ENCODE measurements around the gene BRSK2.

BRSK2 gene

DNA sequence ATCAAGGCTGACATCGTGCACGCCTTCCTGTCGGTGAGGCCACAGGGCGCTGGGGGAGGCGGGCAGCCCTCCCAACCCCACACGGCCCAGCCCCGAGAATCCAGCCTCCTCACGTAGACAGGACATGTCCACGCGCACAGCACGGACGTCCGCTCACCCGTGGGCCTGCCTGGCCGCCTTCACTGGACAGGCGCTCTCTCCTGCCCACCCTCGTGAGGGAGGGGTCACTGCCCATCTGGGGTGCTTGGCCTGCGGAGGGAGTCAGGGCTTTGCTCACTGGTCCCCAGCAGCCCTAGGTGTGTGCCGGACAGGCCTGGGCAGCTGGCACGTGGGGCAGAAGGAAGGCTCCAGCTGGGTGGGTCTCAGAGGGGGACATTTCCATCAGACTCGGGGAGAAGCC is 64.8 kb downstream of the BRSK2 start:
- no peak for DNase-seq (ENCODE audit: low read depth)

DNA sequence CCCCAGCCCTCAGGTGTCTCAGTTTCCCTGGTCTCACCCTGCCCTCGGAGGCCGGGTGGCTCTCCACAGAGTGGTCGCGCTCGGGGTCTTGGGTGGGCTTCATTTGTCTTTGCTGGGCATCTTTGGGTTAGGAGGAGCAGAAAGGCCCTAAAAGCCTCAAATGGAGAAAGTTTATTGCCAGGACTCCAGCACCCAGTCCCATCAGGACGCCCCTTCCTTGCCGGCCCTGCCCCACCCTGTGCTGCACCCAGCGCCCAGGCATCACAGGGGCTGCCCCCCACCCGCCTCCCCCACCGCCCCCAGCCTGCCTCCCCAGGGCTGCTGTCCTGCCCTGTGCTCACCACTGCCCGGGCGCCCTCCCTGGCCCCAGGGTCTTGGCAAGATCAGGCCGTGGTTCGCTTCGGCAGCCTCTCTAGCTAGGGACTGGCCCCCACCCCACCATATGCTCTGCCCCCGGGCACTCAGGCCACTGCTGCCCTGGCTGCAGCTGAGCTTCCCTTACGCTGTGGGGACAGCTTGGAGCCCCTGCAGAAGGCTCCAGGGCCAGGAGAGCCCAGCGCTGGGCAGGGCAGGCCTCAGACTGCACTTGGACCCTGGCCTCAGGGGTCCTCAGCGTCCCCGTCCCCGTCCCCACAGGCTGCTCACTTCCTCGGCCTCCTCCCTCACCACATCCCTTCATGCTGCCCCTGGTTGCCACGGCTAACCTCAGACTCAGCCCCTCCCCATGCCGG is 65.5 kb downstream of the BRSK2 start:
- DNase-seq (ENCODE audit: low read depth) = no peak

DNA sequence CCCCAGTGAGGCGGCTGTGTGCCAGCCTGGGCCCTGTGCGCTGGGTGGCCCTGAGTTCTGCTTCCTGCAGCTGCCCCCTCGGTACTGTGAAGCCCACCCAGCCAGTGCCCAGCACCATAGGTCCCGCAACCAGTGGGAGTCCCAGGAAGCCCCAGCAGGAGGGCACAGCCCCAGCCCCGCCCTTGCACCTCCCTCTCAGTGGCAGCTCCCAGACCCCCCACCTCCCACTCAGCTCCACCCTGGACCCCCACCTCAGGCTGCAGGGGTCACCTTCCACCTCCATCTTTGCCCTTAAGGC is 66.0 kb downstream of the BRSK2 start:
- no peak for DNase-seq (ENCODE audit: low read depth)

DNA sequence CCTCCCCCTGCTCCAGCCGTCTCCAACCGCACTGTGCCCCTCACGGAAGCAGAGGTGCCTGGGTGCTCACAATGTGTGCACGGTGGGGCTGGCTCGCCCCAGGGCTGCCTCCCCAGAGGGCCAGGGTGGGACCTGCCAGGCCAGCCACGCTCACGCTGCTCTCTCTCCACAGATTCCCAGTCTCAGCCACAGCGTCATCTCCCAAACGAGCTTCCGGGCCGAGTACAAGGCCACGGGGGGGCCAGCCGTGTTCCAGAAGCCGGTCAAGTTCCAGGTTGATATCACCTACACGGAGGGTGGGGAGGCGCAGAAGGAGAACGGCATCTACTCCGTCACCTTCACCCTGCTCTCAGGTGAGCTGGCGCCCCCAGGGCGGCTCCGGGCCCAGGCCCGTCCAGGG is 66.4 kb downstream of the BRSK2 start:
- DNase-seq (ENCODE audit: low read depth) = no peak

DNA sequence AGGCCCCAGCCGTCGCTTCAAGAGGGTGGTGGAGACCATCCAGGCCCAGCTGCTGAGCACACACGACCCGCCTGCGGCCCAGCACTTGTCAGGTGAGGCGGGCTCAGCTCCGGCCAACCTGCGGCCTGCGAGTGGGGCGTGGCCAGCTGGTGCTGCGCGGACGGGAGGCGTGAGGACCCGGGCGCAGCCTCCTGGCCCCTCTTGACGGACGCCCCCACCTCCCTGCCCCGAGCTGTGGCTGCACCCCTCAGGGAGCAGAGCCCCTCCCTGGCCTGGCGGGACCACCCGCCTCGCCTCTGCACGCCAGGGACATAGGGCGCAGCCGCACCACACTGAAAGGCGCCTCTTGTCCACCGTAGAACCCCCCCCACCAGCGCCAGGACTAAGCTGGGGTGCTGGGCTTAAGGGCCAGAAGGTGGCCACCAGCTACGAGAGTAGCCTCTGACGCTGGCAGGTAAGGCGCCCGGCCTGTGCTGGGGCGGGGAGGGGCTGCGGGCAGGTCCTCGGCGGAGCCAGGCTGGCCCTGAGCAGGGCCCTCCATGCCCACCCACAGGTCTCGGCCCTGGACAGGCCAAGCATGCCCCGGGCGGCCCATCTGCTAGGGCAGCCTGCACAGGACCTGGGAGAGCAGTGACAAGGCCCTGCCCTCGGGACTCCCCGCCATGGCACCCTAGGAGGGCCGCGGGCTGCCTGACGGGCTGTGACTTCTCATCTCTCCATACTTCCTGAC is 67.0 kb downstream of the BRSK2 start:
- DNase-seq (ENCODE audit: low read depth) = no peak

DNA sequence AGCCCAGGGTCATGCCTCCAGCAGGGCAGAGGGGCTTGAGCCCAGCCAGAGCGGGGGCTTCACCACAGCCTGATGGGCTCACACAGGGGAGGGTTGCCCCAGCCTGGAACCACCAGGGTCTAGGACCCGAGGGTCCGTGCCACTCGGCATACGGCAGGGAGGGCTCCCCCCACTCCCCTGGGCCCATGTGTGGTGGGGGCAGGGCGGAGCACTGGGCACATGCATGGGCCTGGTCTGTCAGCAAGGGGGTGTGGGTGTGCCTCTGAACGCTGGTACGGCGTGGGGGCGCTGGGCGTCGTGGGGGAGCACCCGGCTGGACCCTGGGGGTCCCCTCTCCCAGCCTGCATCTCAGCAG is 67.6 kb downstream of the BRSK2 start:
- no peak for DNase-seq (ENCODE audit: low read depth)

DNA sequence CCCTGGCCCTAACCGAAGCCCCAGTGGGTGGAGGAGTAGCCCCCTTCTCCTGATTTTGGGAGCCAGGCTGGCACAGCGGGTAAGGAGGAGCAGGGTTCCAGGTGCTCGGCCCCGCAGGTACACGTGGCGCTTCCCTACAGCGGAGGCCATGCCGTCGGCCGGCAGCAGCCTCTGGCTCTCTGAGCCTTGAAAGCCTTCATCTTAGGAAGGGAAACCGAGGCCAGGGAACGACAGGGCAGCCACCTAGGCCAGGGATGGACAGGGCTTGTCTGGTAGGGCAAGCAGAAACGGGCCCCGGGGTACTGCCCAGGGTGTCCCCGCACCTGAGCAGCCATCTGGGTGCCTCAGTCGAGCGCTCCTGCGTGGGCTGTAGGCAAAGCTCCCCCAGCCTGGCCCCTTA is 68.1 kb downstream of the BRSK2 start:
- no peak for DNase-seq (ENCODE audit: low read depth)

DNA sequence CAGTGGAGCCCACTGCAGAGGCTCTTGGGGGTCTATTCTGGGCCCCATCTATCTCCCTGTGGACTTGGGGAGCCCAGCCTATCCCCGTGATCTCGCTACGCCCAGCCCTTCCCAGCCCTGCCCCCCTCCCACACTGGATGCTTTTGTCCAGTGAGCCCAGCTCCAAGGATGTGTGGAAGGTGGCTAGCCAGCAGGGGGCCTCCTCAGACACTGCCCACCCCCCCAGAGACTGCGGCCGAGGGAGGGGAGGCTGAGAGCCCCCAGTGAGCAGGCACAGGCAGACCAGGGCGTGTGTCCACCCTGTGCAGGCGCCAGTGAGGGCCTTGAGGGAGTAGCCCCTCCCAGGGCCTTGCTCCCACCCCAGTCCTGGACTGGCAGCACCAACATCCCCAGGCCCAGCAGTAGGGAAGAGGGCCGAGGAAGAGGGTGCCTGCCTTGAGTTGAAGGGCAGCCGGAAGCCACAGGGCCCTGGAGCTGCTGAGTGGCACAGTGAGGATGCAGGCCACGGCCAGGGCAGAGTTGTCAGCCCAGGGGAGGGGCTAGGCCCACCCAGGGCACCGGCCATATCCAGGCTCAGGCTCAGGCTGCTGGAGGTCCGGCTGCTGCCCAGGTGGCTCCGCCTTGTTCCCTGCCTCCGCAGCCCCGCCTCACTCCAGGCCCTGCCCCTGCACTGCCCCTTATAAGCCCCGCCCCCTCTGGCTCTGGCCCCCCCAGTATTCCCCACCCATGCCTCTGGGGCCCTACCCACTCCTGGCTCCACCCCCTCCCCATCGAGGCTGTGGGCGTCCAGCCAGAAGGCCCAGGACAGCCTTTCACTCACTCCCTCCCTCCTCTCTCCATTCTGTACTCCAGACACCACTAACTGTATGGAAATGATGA is 68.8 kb downstream of the BRSK2 start:
- DNase-seq (ENCODE audit: low read depth) = no peak

DNA sequence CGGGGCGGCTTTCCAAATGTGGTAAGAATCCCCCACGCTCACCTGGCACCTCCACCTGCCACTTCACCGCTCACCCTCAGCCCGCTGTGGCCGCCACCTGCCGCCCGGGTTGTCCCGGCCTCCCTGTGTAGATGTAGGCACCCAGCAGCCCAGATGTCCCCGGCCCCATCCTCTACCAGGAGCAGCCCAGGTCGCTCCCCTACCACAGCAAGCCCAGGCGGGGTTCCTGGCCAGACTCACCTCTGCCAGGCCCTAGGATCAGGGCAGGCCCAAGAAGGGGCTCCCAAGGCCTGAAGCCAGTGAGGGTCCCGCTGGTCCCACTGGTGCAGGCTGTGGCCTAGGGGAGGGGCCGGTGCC is 69.5 kb downstream of the BRSK2 start:
- no peak for DNase-seq (ENCODE audit: low read depth)

DNA sequence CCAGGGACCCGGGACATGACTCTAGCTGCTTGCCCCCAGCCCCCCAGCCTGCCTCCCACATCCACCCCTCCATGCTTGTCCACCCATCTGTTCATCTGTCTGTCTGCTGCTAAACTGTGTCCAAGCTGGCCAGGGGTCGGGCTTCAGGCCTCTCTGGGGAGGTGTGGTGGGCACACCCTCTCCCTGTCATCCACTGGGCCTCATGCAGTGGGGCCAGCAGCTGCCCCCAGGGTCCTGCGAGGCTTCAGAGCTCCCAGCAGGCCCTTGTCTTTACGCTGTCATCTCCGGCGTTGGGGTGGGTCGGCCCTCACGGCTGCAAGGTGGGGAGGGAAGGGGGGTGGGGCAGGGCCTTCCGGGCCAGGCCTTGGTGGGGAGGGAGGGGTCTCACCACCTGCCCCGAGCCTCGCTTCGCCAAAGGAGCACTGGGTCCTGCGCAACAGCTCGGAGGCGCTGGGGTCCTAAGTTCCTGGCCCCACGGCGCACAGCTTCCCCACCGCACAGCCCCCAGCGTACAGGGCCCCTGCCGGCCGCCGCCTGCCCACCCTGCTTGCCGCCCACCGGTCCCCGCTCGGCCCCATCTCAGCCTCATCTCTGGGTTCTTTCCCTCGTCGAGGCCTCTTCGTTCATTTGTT is 70.1 kb downstream of the BRSK2 start:
- no peak for DNase-seq (ENCODE audit: low read depth)

DNA sequence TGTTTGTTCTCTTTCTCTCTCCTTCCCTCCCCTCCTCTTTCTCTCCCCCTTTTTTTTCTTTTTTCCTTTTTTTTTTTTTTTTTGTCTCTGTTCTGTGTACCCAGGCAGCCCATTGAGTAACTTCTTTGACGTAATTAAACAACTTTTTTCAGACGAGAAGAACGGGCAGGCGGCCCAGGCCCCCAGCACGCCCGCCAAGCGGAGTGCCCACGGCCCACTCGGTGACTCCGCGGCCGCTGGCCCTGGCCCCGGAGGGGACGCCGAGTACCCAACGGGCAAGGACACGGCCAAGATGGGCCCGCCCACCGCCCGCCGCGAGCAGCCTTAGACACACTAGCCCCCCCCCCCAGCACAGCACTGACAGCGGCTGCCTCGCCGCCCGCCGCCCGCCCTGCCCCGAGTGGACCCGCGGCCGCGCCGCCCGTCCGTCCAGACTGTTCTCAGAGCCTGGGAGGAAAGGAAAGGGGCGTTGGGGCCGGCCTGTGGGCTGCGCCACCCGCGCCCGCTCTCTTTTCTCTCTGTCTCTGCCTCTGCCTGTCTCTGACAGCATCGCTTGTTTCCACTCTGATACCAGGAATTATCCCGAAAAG is 70.8 kb downstream of the BRSK2 start:
- DNase-seq (ENCODE audit: low read depth) = no peak

DNA sequence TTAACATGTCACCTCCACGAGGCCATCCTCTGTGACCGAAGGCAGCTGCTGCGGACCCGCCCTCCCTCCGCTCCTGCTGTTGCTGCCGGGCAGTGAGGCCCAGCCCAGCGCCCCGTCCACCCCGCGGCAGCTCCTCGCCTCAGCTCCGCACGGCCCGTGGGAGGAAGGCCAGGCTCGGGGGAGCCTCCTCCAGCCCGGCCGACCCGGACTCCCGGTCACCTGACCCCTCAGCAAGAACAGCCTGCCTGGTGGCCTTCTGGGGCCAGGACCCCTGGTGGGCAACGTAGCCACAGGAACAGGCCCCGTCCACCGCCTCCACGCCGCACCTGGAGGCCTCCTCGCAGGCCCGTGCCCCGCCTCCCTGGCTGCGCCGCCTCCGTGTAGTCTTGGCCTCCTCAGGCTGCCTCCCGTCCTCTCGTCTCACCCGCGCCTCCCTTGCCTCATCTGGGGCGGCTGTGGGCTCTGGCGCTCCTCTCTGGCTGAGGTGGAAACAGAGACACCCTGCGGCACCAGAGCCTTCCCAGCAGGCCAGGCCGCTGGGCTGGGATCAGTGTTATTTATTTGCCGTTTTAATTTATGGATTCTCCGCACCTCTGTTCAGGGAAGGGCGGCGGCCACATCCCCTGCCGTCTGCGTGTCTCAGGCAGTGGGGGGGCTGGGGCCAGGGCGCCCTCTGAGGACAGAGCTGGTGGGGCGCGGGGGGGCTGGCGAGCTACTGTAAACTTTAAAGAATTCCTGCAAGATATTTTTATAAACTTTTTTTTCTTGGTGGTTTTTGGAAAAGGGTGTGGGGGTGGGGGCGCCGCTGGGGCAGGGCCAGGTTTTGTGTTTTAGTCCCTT is 71.5 kb downstream of the BRSK2 start:
- no peak for DNase-seq (ENCODE audit: low read depth)

DNA sequence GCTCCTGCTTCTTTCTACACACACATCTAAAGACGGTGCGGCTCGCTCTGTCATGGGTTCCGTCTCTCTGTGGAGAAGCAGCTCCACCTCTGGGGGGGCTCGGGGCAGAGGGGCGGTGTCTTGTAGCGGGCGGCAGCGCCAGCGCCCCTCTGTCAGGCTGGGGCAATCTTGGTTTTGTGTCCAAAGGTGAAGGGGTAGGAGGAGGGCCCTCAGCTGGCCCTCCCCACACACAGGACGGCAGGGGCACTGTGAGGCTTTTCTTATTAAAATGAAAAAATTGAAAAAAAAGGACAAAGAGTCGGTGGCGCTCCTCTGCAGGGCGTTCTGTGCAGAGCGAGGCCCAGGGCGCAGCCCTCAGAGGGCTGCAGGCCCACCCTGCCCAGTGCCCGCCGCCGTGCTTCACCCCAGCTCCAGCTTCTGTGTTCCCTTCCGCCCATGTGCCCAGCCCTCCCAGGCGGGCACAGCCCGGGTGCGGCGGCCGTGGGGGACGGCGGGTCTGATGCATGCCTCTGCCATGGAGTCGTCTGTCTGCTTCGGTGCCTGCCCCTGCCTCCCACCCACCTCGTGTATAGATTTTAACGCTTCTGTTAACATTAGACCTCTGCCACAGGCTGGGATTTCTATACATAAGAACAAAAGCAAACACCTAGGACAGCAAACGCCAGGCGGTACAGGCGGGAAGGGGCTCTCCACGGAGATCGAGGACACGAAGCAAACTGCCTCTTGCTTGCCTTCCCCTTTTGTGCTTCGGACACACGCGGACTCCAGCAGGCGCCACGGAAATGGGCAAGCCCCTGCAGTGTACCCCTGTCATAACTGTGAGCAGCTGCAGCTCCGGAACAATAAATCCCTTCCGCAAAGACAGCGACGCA is 72.3 kb downstream of the BRSK2 start:
- no peak for DNase-seq (ENCODE audit: low read depth)

DNA sequence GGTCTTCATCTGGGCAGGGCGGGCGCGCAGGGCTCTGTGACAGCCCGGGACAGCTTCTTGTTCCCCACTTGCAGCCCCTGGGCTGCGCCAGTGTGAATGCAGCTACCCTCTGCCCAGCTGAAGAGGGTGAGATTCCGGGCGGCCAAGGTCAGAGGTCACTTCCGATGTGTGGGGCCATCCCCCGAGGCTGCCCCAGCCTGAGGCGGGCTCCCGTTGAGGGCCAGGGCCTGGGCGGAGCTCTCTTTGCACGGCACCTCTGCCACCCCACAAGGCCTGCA is 72.9 kb downstream of the BRSK2 start:
- DNase-seq (ENCODE audit: low read depth) = no peak

DNA sequence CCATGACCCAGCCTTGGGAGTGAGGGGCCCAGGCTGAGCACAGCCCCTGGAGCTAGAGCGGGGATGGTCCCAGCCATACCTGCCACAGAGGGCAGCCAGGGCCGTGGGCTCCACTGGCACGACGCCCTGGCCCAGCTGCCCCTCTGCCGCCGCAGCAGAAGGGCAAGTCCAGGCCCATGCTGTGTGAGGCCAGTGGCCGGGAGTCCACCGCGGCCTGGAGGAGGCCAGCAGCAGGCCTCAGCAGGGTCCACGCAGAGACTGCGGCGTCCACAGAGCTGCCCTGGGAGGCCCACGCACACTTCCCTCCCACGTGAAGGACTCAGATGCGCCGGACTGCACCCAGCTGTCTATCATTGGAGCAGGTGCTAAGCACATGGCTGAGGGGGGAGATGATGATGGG is 73.3 kb downstream of the BRSK2 start:
- DNase-seq (ENCODE audit: low read depth) = no peak

DNA sequence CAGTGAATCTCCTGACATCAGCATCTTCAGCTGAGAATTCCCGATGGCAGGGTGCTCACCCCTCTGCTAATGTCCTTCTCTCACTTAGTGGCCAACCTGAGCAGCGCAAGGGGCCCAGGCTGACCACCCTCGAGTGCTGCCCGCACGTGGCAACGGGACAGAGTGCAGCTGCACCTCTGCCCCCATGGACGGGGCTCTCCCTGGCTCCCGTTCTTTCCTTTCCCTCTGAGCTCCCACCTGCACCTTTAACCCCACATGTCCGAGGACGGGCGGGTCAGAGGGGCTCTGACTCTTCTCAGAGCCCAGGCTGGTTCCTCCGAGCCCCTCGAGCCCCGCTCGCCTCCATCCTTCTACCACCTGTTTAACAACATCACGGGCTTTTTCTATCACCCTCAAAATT is 77.0 kb downstream of the BRSK2 start:
- DNase-seq (ENCODE audit: low read depth) = no peak

DNA sequence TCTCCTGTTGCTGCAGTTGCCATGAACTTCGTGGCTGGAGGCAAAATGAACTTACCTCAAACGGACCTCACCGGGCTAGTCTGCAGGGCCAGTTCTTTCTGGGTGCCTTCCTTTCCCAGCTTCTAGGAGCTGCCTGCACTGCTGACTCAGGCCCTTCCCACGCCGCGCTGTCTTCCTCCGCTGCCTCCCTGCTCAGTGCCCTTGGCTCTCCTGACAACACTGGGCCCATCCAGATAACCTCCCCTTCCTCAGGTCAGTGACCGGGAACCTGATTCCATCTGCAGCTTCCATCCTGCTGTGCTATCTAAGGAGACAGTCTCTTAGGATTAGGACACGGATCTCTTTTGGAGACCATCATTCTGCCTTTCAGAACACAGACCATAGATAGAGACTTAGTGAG is 77.5 kb downstream of the BRSK2 start:
- no peak for DNase-seq (ENCODE audit: low read depth)

DNA sequence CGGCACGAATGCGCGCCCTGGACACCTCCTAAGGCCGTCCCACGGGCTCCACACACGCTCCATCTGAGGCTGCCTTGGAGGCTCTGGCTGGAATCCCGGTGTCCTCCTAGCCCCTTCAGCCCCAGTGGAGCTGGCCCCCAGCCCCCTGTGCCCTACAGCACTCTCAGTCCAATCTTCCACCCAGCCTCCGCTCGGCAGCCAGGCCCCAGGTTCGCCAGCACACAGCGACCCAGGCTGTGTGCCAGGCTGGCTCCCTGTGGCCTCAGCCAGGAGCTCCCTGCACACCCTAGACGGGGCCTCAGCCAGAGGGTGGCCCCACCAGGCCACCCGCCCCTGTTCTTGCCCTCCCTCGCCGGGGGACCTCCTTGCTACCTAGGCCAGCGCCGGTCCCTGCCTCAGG is 78.3 kb downstream of the BRSK2 start:
- DNase-seq (ENCODE audit: low read depth) = no peak

DNA sequence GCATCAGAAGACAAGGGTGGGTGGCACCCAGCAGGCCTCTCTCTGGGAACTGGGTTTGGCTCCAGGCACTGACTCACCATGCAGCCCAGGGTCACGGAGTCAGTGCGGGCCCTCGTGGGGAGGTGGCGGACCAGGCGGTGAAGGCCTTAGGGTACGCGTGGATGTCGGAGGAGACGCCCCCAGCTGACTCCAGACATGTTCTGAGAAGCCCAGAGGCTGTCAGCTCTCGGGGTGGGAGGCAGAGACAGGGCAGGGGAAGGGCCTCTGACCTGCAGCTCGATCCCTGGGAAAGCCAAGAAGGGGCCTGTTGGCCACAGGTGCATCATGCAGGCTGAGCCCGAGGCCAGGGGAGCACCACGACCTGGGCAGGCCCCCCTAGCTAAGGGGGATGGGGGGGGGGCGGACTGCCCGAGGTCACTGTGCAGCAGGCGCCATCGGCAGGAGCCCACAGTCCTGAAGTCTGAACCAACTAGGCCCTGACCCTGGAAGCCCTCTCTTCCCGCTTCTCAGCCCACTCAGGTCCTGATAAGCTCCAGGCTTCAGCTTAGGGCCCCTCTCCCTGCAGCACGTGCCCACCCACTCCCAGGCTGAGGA is 78.8 kb downstream of the BRSK2 start:
- DNase-seq (ENCODE audit: low read depth) = no peak

DNA sequence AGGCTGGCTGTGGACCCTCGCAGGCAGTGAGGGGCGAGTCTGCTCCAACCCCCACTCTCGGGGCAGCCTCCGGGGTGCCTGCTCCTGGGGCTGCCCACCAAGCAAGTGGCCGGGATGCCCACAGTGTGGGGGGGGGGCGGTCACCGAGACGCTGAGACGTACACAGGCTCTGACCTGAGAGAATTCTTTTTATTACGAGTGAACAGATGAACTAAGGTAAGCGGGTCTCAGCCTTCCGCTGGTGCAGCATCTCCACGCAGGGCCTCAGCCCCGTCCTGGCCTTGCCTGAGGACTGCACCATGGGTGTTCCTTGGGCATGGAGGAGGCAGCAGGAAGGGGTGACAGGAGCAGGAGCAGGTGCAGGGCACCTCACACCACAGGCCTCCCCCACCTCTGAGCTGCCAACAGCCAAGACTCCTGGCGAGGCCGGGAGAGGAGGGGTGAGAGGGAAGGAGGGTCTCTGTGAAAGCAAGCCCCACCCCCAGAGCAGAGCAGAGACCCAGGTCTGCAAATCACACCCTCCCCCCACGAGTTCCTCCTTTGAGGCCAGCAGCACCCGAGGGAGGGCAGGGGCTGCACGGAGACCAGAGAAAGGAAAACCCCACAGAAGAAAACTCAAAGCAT is 79.7 kb downstream of the BRSK2 start:
- DNase-seq (ENCODE audit: low read depth) = no peak
